Keratinocyte (primary cell): Measurements from ENCODE around the gene DIAPH2. TPM values are rescaled to one million over a fixed set of nuclear protein-coding genes. Genes with fewer than 3 reads are reported as not detected.

Experiments used
- DNase-seq: peaks from one replicate; pipeline ENCODE4 v3.0.0-alpha.2; 2011; ENCODE audit warnings: low read depth, missing footprints, low spot score
- FAIRE-seq: peaks from 2 replicates; lab custom pipeline; 2011; peaks lifted over from hg19 to GRCh38; lab: Jason Lieb, UNC
- H2AFZ ChIP-seq: 2 replicates; pipeline ENCODE4 v1.6.0; 2012; ENCODE audit warnings: low read length, control low read depth, inconsistent platforms; ENCODE audit not compliant: control insufficient read depth
- H3K27ac ChIP-seq: 2 replicates; pipeline ENCODE4 v1.5.1; 2011; ENCODE audit warnings: low read length; ENCODE audit not compliant: control insufficient read depth, insufficient read depth
- H3K27me3 ChIP-seq: 3 replicates; pipeline ENCODE4 v1.6.0; 2011; ENCODE audit warnings: low read length; ENCODE audit not compliant: control insufficient read depth, insufficient read depth; ENCODE audit errors: extremely low read depth
- H3K36me3 ChIP-seq, 2 experiments: 2 replicates in 1 of 2; 3 replicates in 1 of 2; pipeline ENCODE4 v1.5.1; 2011; ENCODE audit warnings: low read length in 2 of 2, mild to moderate bottlenecking in 1 of 2; ENCODE audit not compliant: control insufficient read depth in 2 of 2, insufficient read depth in 2 of 2; ENCODE audit errors: extremely low read depth in 1 of 2
- H3K4me1 ChIP-seq: 3 replicates; pipeline ENCODE4 v1.5.1; 2011; ENCODE audit warnings: low read length; ENCODE audit not compliant: control insufficient read depth, insufficient read depth; ENCODE audit errors: extremely low read depth
- H3K4me2 ChIP-seq: 3 replicates; pipeline ENCODE4 v1.6.0; 2011; ENCODE audit warnings: low read depth, low read length; ENCODE audit not compliant: control insufficient read depth, insufficient read depth; ENCODE audit errors: extremely low read depth
- H3K4me3 ChIP-seq, 3 experiments: fragments of 200-600 bp in 1 of 3; sonication (generic) in 1 of 3; 2 replicates in 2 of 3; 3 replicates in 1 of 3; pipeline ENCODE4 v1.5.1; 2011 to 2016; ENCODE audit warnings: low read length in 3 of 3, mild to moderate bottlenecking in 3 of 3, control low read depth in 2 of 3, inconsistent platforms in 1 of 3, low read depth in 1 of 3, mixed read lengths in 1 of 3, mixed run types in 1 of 3, moderate library complexity in 1 of 3; ENCODE audit not compliant: control insufficient read depth in 2 of 3, insufficient read depth in 2 of 3; ENCODE audit errors: extremely low read depth in 1 of 3
- H3K79me2 ChIP-seq: 2 replicates; pipeline ENCODE4 v1.6.0; 2012; ENCODE audit warnings: low read length; ENCODE audit not compliant: control insufficient read depth, insufficient read depth
- H3K9ac ChIP-seq: 3 replicates; pipeline ENCODE4 v1.6.0; 2011; ENCODE audit warnings: low read length; ENCODE audit not compliant: control insufficient read depth, insufficient read depth; ENCODE audit errors: extremely low read depth
- H3K9me1 ChIP-seq: 3 replicates; pipeline ENCODE4 v1.6.0; 2011; ENCODE audit warnings: low read length; ENCODE audit not compliant: control insufficient read depth, insufficient read depth; ENCODE audit errors: extremely low read depth
- H3K9me3 ChIP-seq: 2 replicates; pipeline ENCODE4 v1.5.1; 2012; ENCODE audit warnings: low read depth, low read length; ENCODE audit not compliant: control insufficient read depth
- H4K20me1 ChIP-seq: 3 replicates; pipeline ENCODE4 v1.6.0; 2011; ENCODE audit warnings: low read length; ENCODE audit not compliant: control insufficient read depth, insufficient read depth; ENCODE audit errors: extremely low read depth
- EZH2 ChIP-seq: IDR thresholded peaks from one replicate; pipeline ENCODE4 v1.6.1; 2012; ENCODE audit warnings: inconsistent platforms, mild to moderate bottlenecking, low read length, moderate library complexity
- dilution Hi-C: fragments of 300-500 bp; cut with MboI; formaldehyde crosslinking; loops from one replicate; pipeline ENCODE4 v1.7.0; 2020; ENCODE audit warnings: low sequenced_read_pairs; ENCODE audit not compliant: extremely low pct_ligation_motif_present
- polyA plus RNA-seq, 5 experiments: library from polyadenylated mRNA; depleted of rRNA in 3 of 5; stranded (reverse) in 3 of 5; stranded (forward) in 1 of 5; unstranded in 1 of 5; fragments of >200 nt; gene quantifications; 1 replicate in 1 of 5; 2 replicates in 3 of 5; 3 replicates in 1 of 5; pipeline versions ENCODE4 v1.2.1 to v1.2.3, GENCODE V29; 2011 to 2012; ENCODE audit warnings: missing spikeins in 2 of 5, low read depth in 1 of 5, low replicate concordance in 1 of 5
- TF ChIP-seq, protein P1 (sequence below), 3 experiments: IDR thresholded peaks in 1 of 3; conservative IDR thresholded peaks in 1 of 3; optimal IDR thresholded peaks in 1 of 3; 2 replicates in 2 of 3; 3 replicates in 1 of 3; pipeline versions ENCODE3 to v1.5.1; 2011; ENCODE audit warnings: low read length in 3 of 3, mild to moderate bottlenecking in 3 of 3, moderate library complexity in 2 of 3, control low read depth in 1 of 3, inconsistent platforms in 1 of 3; ENCODE audit not compliant: insufficient read depth in 2 of 3; ENCODE audit errors: extremely low read depth in 1 of 3

DIAPH2 gene
- polyA plus RNA-seq, 1 donor (not counting 4 experiments of a cell fraction or from before 2014, with no cell fraction given), result 7.4 TPM

DNA sequence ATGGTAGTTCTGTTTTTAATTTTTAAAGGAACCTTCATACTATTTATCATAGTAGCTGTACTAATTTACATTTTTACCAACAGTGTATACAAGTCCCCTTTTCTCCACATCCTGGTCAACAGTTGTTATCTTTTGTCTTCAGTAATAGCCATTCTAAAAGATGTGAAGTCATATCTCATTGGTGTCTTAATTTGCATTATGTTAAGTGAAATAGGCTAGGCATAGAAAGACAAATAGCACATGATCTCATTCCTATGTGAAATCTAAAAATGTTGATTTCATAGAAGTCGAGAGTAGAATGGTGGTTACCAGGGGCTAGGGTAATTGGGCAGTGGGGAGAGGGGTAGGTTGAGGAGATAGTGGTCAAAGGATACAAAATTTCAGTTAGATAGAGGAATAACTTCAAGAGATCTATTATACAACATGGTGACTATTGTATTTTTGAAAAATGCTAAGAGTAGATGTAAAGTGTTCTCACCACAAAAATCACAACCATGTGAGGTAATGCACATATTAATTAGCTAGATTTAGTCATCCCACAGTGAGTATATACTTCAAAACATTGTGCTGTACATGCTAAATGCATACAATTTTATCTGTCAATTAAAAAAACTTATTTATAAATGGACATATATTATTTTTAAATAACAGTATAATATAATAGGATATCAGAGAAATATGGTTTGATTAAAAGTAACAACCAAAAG, 58.9 kb downstream of the DIAPH2 start:
- TF ChIP-seq, protein P1, sequence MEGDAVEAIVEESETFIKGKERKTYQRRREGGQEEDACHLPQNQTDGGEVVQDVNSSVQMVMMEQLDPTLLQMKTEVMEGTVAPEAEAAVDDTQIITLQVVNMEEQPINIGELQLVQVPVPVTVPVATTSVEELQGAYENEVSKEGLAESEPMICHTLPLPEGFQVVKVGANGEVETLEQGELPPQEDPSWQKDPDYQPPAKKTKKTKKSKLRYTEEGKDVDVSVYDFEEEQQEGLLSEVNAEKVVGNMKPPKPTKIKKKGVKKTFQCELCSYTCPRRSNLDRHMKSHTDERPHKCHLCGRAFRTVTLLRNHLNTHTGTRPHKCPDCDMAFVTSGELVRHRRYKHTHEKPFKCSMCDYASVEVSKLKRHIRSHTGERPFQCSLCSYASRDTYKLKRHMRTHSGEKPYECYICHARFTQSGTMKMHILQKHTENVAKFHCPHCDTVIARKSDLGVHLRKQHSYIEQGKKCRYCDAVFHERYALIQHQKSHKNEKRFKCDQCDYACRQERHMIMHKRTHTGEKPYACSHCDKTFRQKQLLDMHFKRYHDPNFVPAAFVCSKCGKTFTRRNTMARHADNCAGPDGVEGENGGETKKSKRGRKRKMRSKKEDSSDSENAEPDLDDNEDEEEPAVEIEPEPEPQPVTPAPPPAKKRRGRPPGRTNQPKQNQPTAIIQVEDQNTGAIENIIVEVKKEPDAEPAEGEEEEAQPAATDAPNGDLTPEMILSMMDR (optimal IDR thresholded peaks at IDR 0.05 in 1 of 3, IDR thresholded peaks at IDR 0.05 in 1 of 3, conservative IDR thresholded peaks at IDR 0.05 in 1 of 3; ENCODE audit: extremely low read depth in 1 of 3, insufficient read depth in 2 of 3, low read length in 3 of 3), result no peak
- no peak for TF ChIP-seq EZH2
- Histone ChIP-seq H3K79me2 (no peaks in the 10 kb centered on the region), H3K9me3 (no peaks in the 10 kb centered on the region), H3K4me1 (no peaks in the 10 kb centered on the region), H3K4me3 (no peak overlapping the region), H3K27ac (no peak overlapping the region), H3K4me2 (no peak overlapping the region), H4K20me1 (no peaks in the 10 kb centered on the region), H3K36me3 (no peaks in the 10 kb centered on the region), H2AFZ (no peak overlapping the region), H3K27me3 (no peaks in the 10 kb centered on the region), H3K9me1 (no peaks in the 10 kb centered on the region), H3K9ac (no peak overlapping the region)
- dilution Hi-C loops, result no loop called here
- DNase-seq (no peak), FAIRE-seq (no peak)

DNA sequence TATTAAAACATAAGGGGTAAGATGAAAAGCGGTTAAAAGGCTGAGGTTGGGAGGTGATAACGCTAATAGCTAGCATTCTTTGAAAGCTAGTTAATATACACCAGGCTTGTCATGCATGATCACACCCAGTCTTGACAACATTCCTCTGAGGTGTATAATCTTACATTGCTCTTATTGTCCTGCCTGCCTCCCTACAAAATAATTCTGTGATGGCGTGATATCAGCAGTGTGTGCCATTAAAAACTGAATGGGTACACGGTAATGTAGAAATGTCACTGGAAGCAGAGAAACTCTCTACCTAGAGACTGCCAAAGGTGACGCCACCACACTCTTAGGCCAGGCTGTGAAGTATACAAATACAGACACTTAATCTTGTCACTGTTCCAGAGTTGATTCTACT, 68.1 kb downstream of the DIAPH2 start:
- H3K27me3 ChIP-seq, result no peaks in the 10 kb centered on the region
- H3K79me2 ChIP-seq, result no peaks in the 10 kb centered on the region
- no peaks in the 10 kb centered on the region for H3K9me3 ChIP-seq
- H3K4me2 ChIP-seq, result no peak overlapping the region
- H2AFZ ChIP-seq, result no peak overlapping the region
- H3K9ac ChIP-seq, result no peak overlapping the region
- no peaks in the 10 kb centered on the region for H3K4me1 ChIP-seq
- dilution Hi-C loops, result no loop called here
- no peaks in the 10 kb centered on the region for H3K36me3 ChIP-seq
- DNase-seq (no peak), FAIRE-seq (no peak)
- no peak for TF ChIP-seq EZH2
- no peaks in the 10 kb centered on the region for H3K9me1 ChIP-seq
- H3K27ac ChIP-seq, result no peak overlapping the region
- no peak overlapping the region for H3K4me3 ChIP-seq
- H4K20me1 ChIP-seq, result no peaks in the 10 kb centered on the region

DNA sequence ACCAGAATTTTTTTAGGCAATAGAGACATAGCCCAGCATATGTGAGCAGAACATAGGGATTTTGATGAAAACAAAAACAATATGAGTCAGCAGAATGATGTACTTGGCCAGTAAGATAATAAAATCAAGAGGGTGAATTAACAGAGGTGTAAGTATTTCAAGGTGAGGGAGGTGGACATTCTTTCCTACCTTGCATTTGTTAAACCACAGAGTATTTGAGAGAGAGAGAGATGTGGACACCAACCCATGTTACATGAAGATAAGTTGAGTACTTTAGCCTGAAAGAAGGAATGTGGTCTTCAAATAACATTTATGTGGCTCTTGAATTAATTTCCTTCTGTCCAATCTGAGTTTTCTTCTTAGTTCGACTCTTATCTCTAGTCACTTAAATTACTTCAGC, 68.6 kb downstream of the DIAPH2 start:
- no peak overlapping the region for H2AFZ ChIP-seq
- no peaks in the 10 kb centered on the region for H3K79me2 ChIP-seq
- H3K4me3 ChIP-seq, result no peak overlapping the region
- H3K9ac ChIP-seq, result no peak overlapping the region
- H4K20me1 ChIP-seq, result no peaks in the 10 kb centered on the region
- no peak overlapping the region for H3K4me2 ChIP-seq
- no peaks in the 10 kb centered on the region for H3K4me1 ChIP-seq
- TF ChIP-seq, protein P1 (optimal IDR thresholded peaks at IDR 0.05 in 1 of 3, IDR thresholded peaks at IDR 0.05 in 1 of 3, conservative IDR thresholded peaks at IDR 0.05 in 1 of 3; ENCODE audit: extremely low read depth in 1 of 3, insufficient read depth in 2 of 3, low read length in 3 of 3), result no peak
- no peak for TF ChIP-seq EZH2
- dilution Hi-C loops, result no loop called here
- H3K36me3 ChIP-seq, result no peaks in the 10 kb centered on the region
- no peak overlapping the region for H3K27ac ChIP-seq
- FAIRE-seq, result no peak
- H3K9me1 ChIP-seq, result no peaks in the 10 kb centered on the region
- no peaks in the 10 kb centered on the region for H3K9me3 ChIP-seq
- no peak for DNase-seq
- no peaks in the 10 kb centered on the region for H3K27me3 ChIP-seq
